ENCODE data around the gene ALDH1B1. TPM values are rescaled to one million over a fixed set of nuclear protein-coding genes. Genes with fewer than 3 reads are reported as not detected.

Gene ALDH1B1
- total RNA-seq, 1 experiment from 2014 or later: 46.6 TPM

DNA sequence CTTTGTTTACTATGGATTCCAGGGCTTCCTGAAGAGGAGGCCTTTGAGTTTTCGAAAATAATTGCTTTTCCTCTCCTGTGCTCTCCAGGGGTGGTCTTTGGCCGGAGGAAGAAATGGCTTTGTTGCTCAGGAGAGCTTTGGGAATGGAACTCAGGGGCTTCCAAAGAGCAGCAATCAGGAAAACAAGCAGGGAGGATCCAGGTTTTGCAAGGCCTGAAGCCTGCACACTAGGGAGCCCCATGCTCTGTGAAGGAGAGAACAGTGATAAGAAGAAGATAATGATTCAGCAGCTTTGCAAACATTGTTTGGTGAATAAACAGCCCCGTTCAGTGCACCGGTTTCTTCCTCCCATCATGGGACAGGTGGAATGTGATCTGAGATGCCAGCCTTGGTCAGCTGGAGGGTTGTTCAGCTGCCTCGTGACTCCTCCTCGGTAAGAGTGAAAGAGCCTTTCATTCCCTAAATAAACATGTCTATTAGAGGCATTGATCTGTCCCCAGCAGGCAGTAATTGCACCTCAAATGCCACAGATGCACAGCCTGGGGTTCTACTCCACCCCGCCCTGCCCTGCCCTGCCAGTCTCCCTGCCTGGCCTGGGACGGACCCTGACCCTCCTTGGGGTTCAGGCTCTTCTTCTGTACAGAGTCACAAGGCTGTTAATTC, 11.5 kb upstream of the ALDH1B1 start:
- peaks cover 4 to 5% of the 10 kb centered on the region in 2 experiments; a peak in 1 of 4 replicates for H3K9me3 ChIP-seq (ENCODE audit: control insufficient read depth in 1 of 2, insufficient read depth in 1 of 2, low read depth in 1 of 2, low read length in 2 of 2)
- no peaks in the 10 kb centered on the region for H4K20me1 ChIP-seq (ENCODE audit: insufficient read depth)
- no peaks in the 10 kb centered on the region for H3K36me3 ChIP-seq (ENCODE audit: control insufficient read depth in 1 of 2, insufficient read depth in 2 of 2, low read length in 2 of 2)
- ChIA-PET POLR2A (no interaction called here), RAD21 (ENCODE audit: low non-redundant PET in 1 of 2, low total read pairs in 2 of 2, uncharacterized antibody in 2 of 2, unreplicated experiment in 2 of 2) (no interaction called here), CTCF (no interaction called here)
- H2AFZ ChIP-seq (ENCODE audit: low read depth, low read length, poor library complexity, severe bottlenecking): no peak overlapping the region
- BruUV-seq (replicated peaks): no TSS peak
- TF ChIP-seq CEBPB (IDR thresholded peaks at IDR 0.05; ENCODE audit: low read depth): no peak
- no peak for TF ChIP-seq ELF1 (IDR thresholded peaks at IDR 0.05; ENCODE audit: borderline replicate concordance, low read depth)
- TF ChIP-seq TCF7L2 (IDR thresholded peaks at IDR 0.05; ENCODE audit: borderline replicate concordance, extremely low read depth, insufficient read depth, insufficient read length): no peak
- TF ChIP-seq, protein P1, sequence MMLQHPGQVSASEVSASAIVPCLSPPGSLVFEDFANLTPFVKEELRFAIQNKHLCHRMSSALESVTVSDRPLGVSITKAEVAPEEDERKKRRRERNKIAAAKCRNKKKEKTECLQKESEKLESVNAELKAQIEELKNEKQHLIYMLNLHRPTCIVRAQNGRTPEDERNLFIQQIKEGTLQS (IDR thresholded peaks at IDR 0.05): no peak
- TF ChIP-seq, protein P2, sequence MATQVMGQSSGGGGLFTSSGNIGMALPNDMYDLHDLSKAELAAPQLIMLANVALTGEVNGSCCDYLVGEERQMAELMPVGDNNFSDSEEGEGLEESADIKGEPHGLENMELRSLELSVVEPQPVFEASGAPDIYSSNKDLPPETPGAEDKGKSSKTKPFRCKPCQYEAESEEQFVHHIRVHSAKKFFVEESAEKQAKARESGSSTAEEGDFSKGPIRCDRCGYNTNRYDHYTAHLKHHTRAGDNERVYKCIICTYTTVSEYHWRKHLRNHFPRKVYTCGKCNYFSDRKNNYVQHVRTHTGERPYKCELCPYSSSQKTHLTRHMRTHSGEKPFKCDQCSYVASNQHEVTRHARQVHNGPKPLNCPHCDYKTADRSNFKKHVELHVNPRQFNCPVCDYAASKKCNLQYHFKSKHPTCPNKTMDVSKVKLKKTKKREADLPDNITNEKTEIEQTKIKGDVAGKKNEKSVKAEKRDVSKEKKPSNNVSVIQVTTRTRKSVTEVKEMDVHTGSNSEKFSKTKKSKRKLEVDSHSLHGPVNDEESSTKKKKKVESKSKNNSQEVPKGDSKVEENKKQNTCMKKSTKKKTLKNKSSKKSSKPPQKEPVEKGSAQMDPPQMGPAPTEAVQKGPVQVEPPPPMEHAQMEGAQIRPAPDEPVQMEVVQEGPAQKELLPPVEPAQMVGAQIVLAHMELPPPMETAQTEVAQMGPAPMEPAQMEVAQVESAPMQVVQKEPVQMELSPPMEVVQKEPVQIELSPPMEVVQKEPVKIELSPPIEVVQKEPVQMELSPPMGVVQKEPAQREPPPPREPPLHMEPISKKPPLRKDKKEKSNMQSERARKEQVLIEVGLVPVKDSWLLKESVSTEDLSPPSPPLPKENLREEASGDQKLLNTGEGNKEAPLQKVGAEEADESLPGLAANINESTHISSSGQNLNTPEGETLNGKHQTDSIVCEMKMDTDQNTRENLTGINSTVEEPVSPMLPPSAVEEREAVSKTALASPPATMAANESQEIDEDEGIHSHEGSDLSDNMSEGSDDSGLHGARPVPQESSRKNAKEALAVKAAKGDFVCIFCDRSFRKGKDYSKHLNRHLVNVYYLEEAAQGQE (IDR thresholded peaks at IDR 0.05; ENCODE audit: low read depth): no peak
- TF ChIP-seq ZFX (IDR thresholded peaks at IDR 0.05): no peak
- H3K27me3 ChIP-seq (ENCODE audit: insufficient read depth, low read length): no peaks in the 10 kb centered on the region
- no peak overlapping the region for H3K4me2 ChIP-seq (ENCODE audit: low read length)
- no peak for DNase-seq (ENCODE audit: low read depth, low spot score)
- intact Hi-C loops (cut with micrococcal nuclease): no loop called here
- H3K9ac ChIP-seq (ENCODE audit: low read length): no peak overlapping the region
- H3K79me2 ChIP-seq (ENCODE audit: insufficient read depth, low read length): no peaks in the 10 kb centered on the region
- H3K4me3 ChIP-seq (replicated peaks in 1 of 2; ENCODE audit: low read depth in 1 of 2, low read length in 2 of 2): no peak overlapping the region
- H3K27ac ChIP-seq (ENCODE audit: low read depth, low read length): no peak overlapping the region
- no peak for ATAC-seq
- H3K4me1 ChIP-seq (ENCODE audit: control insufficient read depth in 1 of 2, insufficient read depth in 2 of 2, low read length in 2 of 2): no peaks in the 10 kb centered on the region; a peak in 1 of 4 replicates
- H3K9me2 ChIP-seq (ENCODE audit: insufficient read depth): no peaks in the 10 kb centered on the region

Measured in HCT116 (cell line).